B cell (primary cell): ENCODE measurements around the gene SLC35A2.

Source experiments
- CTCF ChIP-seq: fragments of 200-600 bp; IDR thresholded peaks from one replicate; pipeline ENCODE4 v1.8.0; 2022; ENCODE audit warnings: antibody characterized with exemption, mild to moderate bottlenecking
- EZH2 ChIP-seq: IDR thresholded peaks from 2 replicates; pipeline ENCODE4 v1.6.1; 2012; ENCODE audit warnings: borderline replicate concordance, low read depth, mild to moderate bottlenecking, moderate library complexity, low read length; ENCODE audit not compliant: insufficient read depth, poor library complexity, severe bottlenecking

GRCh38 chrX:48933757-48934156 lies 22.3 kb upstream of the SLC35A2 start:
- TF ChIP-seq CTCF, result no peak
- TF ChIP-seq EZH2, result no peak
